ENCODE results near the gene TRIM34. TPM values are rescaled to one million over a fixed set of nuclear protein-coding genes. Genes with fewer than 3 reads are reported as not detected.

TRIM34 gene
- total and polyA plus RNA-seq, 8 donors, result 0.29 to 11.4 (median 3.7) TPM; not detected in 1

GRCh38 chr11:5610446-5610845 is 14.4 kb upstream of the TRIM34 start:
- TF ChIP-seq CTCF (IDR thresholded peaks at IDR 0.05) (no peak), POLR2A (IDR thresholded peaks at IDR 0.05) (no peak), EP300 (IDR thresholded peaks at IDR 0.05) (no peak), POLR2AphosphoS5 (IDR thresholded peaks at IDR 0.05) (no peak)
- 73 to 90% (median 84%) methylated on average over 5 of the region's 5 CpGs for WGBS, 5 donors
- DNase-seq, result no peak
- Histone ChIP-seq H3K9me3 (no peaks in the 10 kb centered on the region), H3K36me3 (peaks cover 0 to 17% (median 5%) of the 10 kb centered on the region in 4 donors), H3K27me3 (no peaks in the 10 kb centered on the region), H3K27ac (no peak overlapping the region), H3K4me3 (no peak overlapping the region), H3K4me1 (peaks cover 0 to 9% (median 0%) of the 10 kb centered on the region in 4 donors)
- intact Hi-C loops (cut with DNase I; ENCODE audit: low total_unique reads), result no loop called here

GRCh38 chr11:5611627-5612026 is 13.2 kb upstream of the TRIM34 start:
- Histone ChIP-seq H3K27me3 (no peaks in the 10 kb centered on the region), H3K27ac (no peak overlapping the region), H3K9me3 (no peaks in the 10 kb centered on the region), H3K4me1 (peaks cover 0 to under 1% (median 0%) of the 10 kb centered on the region in 4 donors), H3K4me3 (no peak overlapping the region), H3K36me3 (peaks cover 0 to 17% (median 5%) of the 10 kb centered on the region in 4 donors)
- no peak for DNase-seq
- intact Hi-C loops (cut with DNase I; ENCODE audit: low total_unique reads), result no loop called here
- WGBS, 5 donors, result 90 to 97% (median 92%) methylated on average over 11 of the region's 11 CpGs
- TF ChIP-seq POLR2A (IDR thresholded peaks at IDR 0.05) (no peak), POLR2AphosphoS5 (IDR thresholded peaks at IDR 0.05) (no peak), CTCF (IDR thresholded peaks at IDR 0.05) (no peak), EP300 (IDR thresholded peaks at IDR 0.05) (no peak)

GRCh38 chr11:5618807-5619206 is 6.0 kb upstream of the TRIM34 start:
- WGBS, 5 donors, result 67 to 77% (median 71%) methylated on average over 3 of the region's 3 CpGs
- no peak overlapping the region for H3K27ac ChIP-seq
- H3K9me3 ChIP-seq, result no peaks in the 10 kb centered on the region
- H3K27me3 ChIP-seq, result no peaks in the 10 kb centered on the region
- intact Hi-C loops (cut with DNase I; ENCODE audit: low total_unique reads), result no loop called here
- H3K36me3 ChIP-seq, result no peaks in the 10 kb centered on the region
- TF ChIP-seq CTCF (IDR thresholded peaks at IDR 0.05) (no peak), POLR2AphosphoS5 (IDR thresholded peaks at IDR 0.05) (no peak), EP300 (IDR thresholded peaks at IDR 0.05) (no peak), POLR2A (IDR thresholded peaks at IDR 0.05) (no peak)
- no peak overlapping the region for H3K4me3 ChIP-seq
- no peak for DNase-seq
- H3K4me1 ChIP-seq, result peaks cover 10 to 20% (median 15%) of the 10 kb centered on the region in 4 donors

- Histone ChIP-seq H3K27me3 (no peaks in the 10 kb centered on the region), H3K27ac (peak overlapping the region in 2 of 5 donors; percentile 20 to 44), H3K4me1 (peaks cover 12 to 35% (median 27%) of the 10 kb centered on the region in 4 donors), H3K4me3 (no peak overlapping the region), H3K36me3 (no peaks in the 10 kb centered on the region), H3K9me3 (no peaks in the 10 kb centered on the region)
- intact Hi-C loops (cut with DNase I; ENCODE audit: low total_unique reads), result no loop called here
- WGBS, 5 donors, result 27 to 47% (median 40%) methylated on average over 3 of the region's 3 CpGs
- no peak for TF ChIP-seq POLR2A (IDR thresholded peaks at IDR 0.05)
- TF ChIP-seq POLR2AphosphoS5 (IDR thresholded peaks at IDR 0.05), result peak in 1 of 3 donors; percentile 41
- peak in 1 of 2 donors; percentile 38 for DNase-seq
Observed at GRCh38 chr11:5620651-5621521, 3.9 kb upstream of the TRIM34 start.

- intact Hi-C loops (cut with DNase I; ENCODE audit: low total_unique reads), result no loop called here
- Histone ChIP-seq H3K36me3 (no peaks in the 10 kb centered on the region), H3K27me3 (no peaks in the 10 kb centered on the region), H3K9me3 (no peaks in the 10 kb centered on the region), H3K27ac (peak overlapping the region in 1 of 5 donors; percentile 44), H3K4me3 (no peak overlapping the region), H3K4me1 (peaks cover 14 to 40% (median 30%) of the 10 kb centered on the region in 4 donors)
- TF ChIP-seq POLR2AphosphoS5 (IDR thresholded peaks at IDR 0.05) (no peak), CTCF (IDR thresholded peaks at IDR 0.05) (no peak), POLR2A (IDR thresholded peaks at IDR 0.05) (no peak), EP300 (IDR thresholded peaks at IDR 0.05) (no peak)
- no peak for DNase-seq
Observed at GRCh38 chr11:5621580-5621979, 3.2 kb upstream of the TRIM34 start.

Data from stomach (tissue), 9 donors.